ENCODE measurements around the gene COL4A2.

COL4A2 gene

DNA sequence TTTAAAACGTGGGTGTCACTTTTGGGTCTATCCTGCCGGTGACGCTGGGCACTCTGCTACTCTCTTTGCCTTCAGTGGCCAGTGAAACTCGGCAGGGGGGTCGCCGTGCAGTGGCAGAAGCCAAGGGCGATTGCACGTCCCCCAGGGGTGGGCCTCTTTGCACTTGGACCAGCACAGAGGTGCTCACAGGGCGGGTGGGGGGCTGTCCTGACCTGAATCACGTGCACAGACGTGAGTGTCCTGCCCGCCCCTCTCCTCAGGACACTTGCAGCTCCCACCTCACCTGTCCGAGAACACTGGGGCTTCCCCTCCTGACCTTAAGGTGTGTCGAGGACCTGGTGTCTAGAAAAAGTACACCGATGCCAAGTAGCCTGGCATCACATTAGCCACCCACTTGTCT lies 16.3 kb upstream of the COL4A2 start:
- no peak for TF ChIP-seq ZNF274 (IDR thresholded peaks at IDR 0.05; ENCODE audit: low read depth, low read length)
- H3K4me3 ChIP-seq (ENCODE audit: low read length): no peak overlapping the region

DNA sequence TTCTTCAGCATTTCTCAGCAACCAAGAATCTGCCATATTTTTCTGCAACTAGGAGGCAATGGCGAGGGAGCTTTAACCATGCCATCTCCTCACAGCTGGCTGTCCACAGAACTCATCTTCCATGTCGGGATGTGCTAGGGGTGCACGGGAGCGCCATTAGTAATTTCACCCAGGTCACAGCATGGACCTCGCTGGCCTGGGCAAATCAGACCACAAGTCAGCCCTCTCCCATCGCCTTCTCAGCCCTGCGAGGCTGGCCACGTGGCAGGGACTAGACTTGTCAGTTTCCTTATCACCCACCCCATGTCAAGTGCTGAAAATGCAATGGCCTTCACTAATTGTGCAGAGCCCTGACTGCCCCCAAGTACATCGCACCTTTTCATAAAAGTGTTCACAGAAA lies 15.8 kb upstream of the COL4A2 start:
- H3K4me3 ChIP-seq (ENCODE audit: low read length): no peak overlapping the region
- no peak for TF ChIP-seq ZNF274 (IDR thresholded peaks at IDR 0.05; ENCODE audit: low read depth, low read length)

DNA sequence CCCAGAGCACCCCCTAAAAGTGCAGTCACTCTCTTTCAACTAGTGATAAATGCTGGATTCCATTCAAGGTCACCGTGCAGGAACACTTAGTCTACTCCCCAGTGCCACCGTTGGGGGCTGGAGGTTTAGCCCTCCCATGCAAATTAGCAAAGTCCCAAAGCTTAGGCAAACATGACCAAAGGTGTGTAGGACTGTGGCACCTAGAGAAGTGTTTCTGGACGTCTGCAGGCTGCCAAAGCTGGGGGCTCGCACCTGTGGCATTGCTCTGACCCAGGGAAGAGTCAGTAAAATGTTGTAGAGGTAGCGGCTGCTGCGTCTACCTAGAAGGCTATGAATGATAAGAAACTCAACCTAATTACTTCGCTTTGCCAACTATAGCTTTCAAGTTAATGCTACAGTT lies 14.0 kb upstream of the COL4A2 start:
- H3K4me3 ChIP-seq (ENCODE audit: low read length): no peak overlapping the region
- no peak for TF ChIP-seq ZNF274 (IDR thresholded peaks at IDR 0.05; ENCODE audit: low read depth, low read length)

DNA sequence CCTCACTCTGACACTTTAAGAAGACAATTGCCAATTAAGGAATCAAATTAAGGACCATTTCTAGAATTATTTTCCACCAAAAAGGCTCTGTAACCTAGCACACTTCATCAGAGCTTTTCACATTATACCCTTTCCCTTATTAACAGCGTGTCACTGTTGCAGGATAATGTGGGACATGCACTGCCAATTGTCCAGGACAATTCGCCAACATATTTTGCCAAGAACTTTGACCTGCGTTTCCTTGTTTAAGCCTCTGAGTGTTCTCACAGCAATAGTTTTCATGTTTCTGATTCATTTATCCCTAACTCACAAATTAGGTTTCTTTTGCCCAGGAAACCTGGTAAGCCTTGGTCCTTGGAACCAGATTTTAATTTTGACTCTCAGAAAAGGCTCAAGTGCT lies 13.4 kb upstream of the COL4A2 start:
- no peak for TF ChIP-seq ZNF274 (IDR thresholded peaks at IDR 0.05; ENCODE audit: low read depth, low read length)
- H3K4me3 ChIP-seq (ENCODE audit: low read length): no peak overlapping the region

DNA sequence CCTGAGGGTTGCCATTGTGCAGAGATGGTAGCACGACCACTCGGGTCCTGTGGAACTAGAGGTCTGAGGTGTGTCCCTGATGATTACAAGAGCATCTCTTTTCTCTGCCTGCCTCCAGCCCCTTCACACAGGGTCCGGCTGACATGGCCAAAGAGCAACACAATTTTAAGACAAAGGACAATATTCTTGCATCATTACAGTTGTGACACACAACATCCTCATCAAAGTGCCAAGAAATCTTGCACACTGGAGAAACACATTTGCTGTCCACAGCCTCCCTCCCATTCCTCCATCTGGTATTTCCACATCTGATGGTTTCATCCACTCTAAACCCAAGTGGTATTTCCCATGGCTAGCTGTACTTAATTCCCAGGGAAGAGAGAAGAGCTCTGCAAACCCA lies 12.9 kb upstream of the COL4A2 start:
- TF ChIP-seq ZNF274 (IDR thresholded peaks at IDR 0.05; ENCODE audit: low read depth, low read length): no peak
- no peak overlapping the region for H3K4me3 ChIP-seq (ENCODE audit: low read length)

DNA sequence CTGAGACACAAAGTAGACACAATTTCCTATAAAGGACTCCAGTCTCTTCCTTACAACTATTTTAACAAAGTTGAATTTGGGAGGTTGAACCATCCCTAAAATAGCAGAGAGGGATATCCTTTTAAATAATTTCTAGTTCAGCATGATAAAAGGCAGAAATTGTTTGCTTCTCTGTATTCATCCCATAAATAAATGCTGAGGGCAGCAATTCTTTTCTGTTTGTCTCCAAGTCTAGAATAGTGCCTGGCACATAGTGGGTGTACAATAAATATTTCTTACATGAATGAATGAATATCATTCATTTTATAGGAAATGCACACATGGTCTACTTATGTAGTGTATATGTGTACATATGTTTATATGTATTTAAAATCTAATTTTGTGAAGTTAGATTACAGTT lies 12.5 kb upstream of the COL4A2 start:
- no peak for TF ChIP-seq ZNF274 (IDR thresholded peaks at IDR 0.05; ENCODE audit: low read depth, low read length)
- H3K4me3 ChIP-seq (ENCODE audit: low read length): no peak overlapping the region

DNA sequence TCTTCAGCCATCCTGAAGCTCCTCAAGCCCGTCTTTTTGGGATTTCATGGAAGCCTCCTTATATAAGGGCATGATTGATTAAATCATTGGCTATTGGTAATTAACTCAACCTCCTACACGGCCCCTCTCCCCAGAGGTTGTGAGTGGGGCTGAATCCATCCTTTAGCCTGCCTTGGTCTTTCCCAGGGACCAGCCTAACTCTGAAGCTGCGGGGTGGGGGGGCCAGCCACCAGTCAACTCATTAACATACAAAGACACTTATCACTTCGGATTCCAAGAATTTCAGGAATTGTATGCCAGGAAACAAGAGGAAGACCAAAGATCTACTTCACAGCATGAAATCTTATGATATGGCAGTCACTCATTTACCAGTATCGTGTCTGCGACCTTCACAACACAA lies 10.1 kb upstream of the COL4A2 start:
- TF ChIP-seq ZNF274 (IDR thresholded peaks at IDR 0.05; ENCODE audit: low read depth, low read length): no peak
- H3K4me3 ChIP-seq (ENCODE audit: low read length): no peak overlapping the region

DNA sequence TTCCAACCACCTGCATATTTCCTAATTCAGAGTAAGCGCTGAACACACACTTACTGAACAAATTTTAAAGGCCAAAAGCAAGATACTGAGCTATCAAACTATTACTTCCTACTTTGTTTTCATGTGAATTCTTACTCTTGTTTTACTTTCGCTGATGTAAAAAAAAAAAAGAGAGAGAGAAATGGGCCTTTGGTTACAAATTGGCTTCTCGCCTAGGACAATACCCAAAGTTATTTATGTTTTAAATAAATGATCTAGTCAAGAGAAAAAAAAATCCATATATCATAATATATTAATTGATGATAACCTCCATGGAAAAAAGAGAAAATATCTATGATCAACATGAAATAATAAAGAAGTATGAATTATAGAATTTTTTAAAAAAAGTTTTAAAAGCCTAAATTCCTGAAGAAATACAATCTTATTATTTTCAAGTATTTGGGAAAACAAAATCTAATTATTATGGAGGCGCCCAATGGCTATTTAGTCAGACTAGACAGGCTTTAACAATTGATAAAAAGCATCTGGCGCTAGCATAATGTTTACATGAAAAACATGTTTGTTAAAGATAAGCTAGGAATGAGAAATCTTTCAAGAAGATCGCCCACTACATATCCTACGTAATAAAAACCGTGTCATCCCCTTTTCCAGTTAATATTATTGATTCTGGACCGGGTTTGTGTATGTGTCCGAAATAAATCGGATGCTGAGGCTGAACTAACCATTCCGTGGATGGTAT lies 9.1 kb upstream of the COL4A2 start:
- no peak overlapping the region for H3K4me3 ChIP-seq (ENCODE audit: low read length)
- no peak for TF ChIP-seq ZNF274 (IDR thresholded peaks at IDR 0.05; ENCODE audit: low read depth, low read length)

DNA sequence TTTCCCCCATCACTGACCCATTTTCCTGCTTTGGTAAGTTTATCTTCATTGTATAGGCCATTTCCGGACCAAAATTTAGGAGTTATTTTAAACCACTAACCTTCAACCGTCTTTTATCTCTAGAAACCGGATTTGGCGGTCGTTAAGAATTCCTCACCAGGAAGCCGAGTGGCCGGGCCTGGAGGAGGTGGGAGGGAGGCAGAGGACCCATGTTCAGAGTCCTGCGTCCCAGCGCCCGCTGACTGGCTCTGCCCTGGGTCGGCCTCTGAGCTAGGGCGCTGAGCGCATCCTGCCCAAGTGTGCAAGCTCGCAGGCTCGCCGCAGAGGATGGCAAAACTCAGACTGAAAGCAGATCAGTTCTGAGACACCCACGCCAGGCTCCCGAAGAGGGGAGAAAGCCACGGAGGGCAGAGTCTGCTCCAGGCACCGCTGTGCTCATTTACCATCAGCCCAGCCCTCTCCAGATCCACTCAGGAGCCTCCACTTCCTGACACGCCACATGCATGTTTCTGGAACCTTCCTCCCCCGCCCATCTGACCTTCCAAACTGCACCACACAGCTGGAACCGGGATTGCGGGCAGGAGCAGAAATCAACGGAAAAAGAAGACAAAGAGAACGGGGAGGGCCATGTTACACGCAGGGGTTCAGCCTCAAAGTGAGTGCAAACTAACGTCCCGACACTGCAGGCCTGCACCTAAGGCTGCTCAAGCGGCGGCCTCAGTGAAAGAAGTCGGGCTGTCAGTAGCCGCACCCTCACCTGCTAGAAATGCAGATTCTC lies 8.4 kb upstream of the COL4A2 start:
- no peak for TF ChIP-seq ZNF274 (IDR thresholded peaks at IDR 0.05; ENCODE audit: low read depth, low read length)
- no peak overlapping the region for H3K4me3 ChIP-seq (ENCODE audit: low read length)

DNA sequence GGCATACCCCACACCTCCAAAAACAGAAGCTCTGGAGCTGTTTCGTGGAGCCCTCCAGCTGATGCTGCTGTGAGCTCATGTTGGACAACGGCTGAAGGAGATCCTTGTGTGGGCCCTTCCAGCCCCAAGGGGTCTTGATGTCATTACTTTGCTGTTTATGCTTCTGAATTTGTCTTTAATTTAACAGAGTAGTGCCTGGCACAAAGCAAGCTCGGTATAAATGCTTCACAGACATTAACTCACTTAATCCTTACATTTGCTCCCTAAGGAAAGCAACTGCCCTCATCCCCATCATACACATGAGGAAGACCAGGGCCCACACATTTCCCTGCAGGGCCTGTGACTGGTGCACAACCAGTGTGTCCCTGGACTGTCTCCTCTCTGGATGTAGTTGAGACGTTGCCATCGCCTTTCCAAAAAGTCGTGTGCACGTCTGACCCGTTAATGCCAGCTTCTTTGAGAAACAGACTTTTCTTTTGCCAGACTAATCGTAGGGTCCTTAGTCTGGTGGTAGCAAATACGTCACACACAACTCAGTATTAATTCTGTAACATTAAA lies 7.7 kb upstream of the COL4A2 start:
- H3K4me3 ChIP-seq (ENCODE audit: low read length): no peak overlapping the region

DNA sequence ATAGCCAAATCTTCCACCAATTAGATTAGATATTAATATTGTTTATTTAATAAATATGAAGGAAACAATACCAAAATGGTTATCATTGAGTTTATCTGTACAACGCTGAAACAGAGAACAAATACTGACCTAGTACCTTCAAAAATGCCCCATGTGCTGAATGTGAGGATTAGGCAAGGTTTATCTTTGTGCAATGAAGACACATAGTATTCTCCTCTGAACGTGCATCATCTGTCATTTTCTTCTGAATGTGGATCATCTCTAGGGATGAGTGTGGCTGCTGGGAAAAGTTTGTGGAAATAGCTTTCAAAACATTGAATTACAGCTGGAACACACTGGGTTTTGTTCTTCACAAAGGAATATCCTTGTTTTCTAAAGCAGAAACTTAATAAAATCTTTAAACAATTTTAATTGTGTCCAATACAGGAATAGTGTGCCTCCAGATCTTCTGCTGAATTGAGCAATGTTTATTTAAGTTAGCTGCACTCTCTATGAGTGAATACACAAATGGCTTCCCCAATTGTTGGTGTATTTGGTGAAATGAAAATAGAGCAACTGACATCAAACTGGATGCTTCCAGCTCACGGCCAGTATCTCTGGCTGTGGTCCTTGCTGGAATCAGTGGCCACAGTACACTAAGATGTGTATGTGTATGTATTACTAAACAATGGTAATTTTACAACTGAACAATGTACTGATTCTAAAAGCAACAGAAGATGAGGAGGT lies 6.8 kb upstream of the COL4A2 start:
- no peak for TF ChIP-seq ZNF274 (IDR thresholded peaks at IDR 0.05; ENCODE audit: low read depth, low read length)

More for the DNA sequence above, 7.7 kb upstream of the COL4A2 start:
- TF ChIP-seq ZNF274 (IDR thresholded peaks at IDR 0.05; ENCODE audit: low read depth, low read length): no peak

DNA sequence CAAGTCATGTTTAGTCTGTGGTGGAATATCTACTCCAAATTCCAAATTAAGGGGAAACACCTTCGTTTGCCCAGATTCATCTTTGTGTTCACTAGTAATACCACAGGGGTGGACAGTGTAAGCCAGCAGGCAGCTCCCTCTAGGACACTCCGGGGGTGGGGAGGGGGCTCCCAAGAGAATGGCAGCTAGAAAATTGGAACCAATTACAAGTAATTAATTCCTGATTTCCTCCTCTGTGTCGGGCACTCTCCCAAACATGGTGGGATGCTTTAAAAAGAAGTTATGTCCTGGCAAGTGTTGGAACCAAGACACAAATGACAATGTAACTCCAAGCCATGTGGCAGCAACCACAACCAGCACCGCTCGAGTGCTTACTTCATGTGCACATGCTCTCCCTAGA lies 6.0 kb upstream of the COL4A2 start:
- H3K4me3 ChIP-seq (ENCODE audit: low read length): no peak overlapping the region
- no peak for TF ChIP-seq ZNF274 (IDR thresholded peaks at IDR 0.05; ENCODE audit: low read depth, low read length)

More for the DNA sequence above, 6.8 kb upstream of the COL4A2 start:
- H3K4me3 ChIP-seq (ENCODE audit: low read length): no peak overlapping the region

DNA sequence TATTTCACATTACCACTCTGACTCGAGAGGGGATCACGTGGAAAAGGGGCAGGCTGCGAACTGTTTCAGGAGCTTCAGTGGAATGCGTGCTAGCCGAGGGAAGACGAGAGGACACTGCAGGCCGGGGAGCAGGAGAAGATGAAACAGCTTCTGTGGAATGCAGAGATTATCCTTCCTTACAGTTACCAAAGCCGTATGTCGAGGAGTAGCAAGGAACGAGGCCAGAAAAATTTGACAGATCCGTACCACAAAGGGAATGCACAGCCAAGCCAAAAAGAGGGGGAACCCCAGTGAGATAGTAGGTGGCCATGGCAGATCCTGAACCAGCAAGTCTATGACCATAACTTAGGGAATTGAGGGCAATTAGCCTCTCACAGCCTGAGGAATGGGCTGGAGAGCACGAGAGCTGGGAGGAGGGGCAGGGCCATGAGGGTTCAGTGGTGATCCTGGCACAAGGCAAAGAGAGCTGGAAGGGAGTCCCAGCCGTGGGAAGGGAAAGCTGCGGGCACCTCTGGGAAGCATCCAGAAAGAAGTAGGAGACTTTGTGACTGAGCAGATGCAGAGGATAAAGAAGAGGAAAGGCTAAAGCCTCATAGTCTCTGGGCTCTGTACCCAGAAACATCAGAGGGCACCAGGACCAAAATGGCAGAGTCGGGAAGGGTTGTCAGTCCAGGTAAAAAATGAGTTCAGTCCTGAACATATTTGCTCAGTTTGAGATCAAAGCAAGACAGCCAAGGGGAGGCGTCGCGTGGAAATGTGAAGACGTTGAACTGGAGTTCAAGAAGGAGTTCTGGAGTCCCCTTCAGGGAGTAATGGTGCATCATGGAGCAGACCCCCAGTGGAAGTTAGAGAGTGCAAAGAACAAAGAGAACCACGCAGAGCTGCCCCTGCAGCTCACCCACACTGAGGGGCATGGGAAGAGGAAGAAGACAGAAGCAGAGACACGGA lies 5.2 kb upstream of the COL4A2 start:
- TF ChIP-seq ZNF274 (IDR thresholded peaks at IDR 0.05; ENCODE audit: low read depth, low read length): no peak
- no peak overlapping the region for H3K4me3 ChIP-seq (ENCODE audit: low read length)
